NT2/D1 (cell line): ENCODE measurements around the gene MAP7.

Experiments used
- DNase-seq: peaks from one replicate; pipeline ENCODE4 v3.0.0-alpha.2; 2011; ENCODE audit warnings: low read depth, low spot score
- H3K27me3 ChIP-seq: 2 replicates; pipeline ENCODE4 v1.6.0; 2011; ENCODE audit warnings: mild to moderate bottlenecking; ENCODE audit not compliant: insufficient read length, insufficient read depth
- H3K36me3 ChIP-seq: 2 replicates; pipeline ENCODE4 v1.6.1; 2011; ENCODE audit warnings: mild to moderate bottlenecking, low read length, mixed read lengths; ENCODE audit not compliant: insufficient read depth, insufficient read length
- H3K4me1 ChIP-seq: 2 replicates; pipeline ENCODE4 v1.5.1; 2011; ENCODE audit not compliant: insufficient read depth, insufficient read length
- H3K4me3 ChIP-seq: 2 replicates; pipeline ENCODE4 v1.5.1; 2011; ENCODE audit warnings: low read depth; ENCODE audit not compliant: insufficient read length
- H3K9ac ChIP-seq: 2 replicates; pipeline ENCODE4 v1.6.0; 2011; ENCODE audit warnings: low read depth; ENCODE audit not compliant: insufficient read length
- H3K9me3 ChIP-seq: 2 replicates; pipeline ENCODE4 v1.5.1; 2011; ENCODE audit warnings: mild to moderate bottlenecking, low read length; ENCODE audit not compliant: insufficient read depth
- SUZ12 ChIP-seq: IDR thresholded peaks from 2 replicates; pipeline ENCODE4 v1.6.1; 2011; ENCODE audit not compliant: insufficient read length, insufficient read depth; ENCODE audit errors: extremely low read depth
- YY1 ChIP-seq: IDR thresholded peaks from 2 replicates; pipeline ENCODE4 v1.6.1; 2011; ENCODE audit not compliant: insufficient read length, insufficient read depth
- ZNF274 ChIP-seq: IDR thresholded peaks from 2 replicates; pipeline ENCODE4 v1.6.1; 2011; ENCODE audit warnings: mild to moderate bottlenecking, low read depth, low read length

MAP7 gene

DNA sequence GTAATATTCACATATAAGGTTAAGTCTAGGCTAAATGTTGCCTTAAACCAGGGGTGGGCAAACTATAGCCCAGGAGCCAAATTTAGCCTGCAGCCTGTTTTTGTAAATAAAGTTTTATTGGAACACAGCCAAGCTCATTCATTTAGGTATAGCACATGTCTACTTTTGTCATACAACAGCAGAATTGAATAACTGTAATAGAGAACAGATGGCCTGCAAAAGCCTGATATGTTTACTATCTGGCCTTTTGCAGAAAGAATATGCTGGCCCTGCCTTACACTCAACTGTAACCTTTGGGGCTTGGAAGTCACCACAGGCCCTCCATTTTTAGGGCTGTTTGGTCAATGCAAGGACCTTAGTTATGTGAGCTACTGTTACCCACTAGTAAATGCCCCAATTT is 242.9 kb downstream of the MAP7 start:
- H3K4me1 ChIP-seq = no peaks in the 10 kb centered on the region
- DNase-seq = no peak
- H3K4me3 ChIP-seq = no peak overlapping the region
- no peaks in the 10 kb centered on the region for H3K9me3 ChIP-seq
- TF ChIP-seq YY1 = no peak
- no peak for TF ChIP-seq SUZ12
- TF ChIP-seq ZNF274 = no peak
- H3K36me3 ChIP-seq = no peaks in the 10 kb centered on the region
- H3K9ac ChIP-seq = no peak overlapping the region
- H3K27me3 ChIP-seq = no peaks in the 10 kb centered on the region

DNA sequence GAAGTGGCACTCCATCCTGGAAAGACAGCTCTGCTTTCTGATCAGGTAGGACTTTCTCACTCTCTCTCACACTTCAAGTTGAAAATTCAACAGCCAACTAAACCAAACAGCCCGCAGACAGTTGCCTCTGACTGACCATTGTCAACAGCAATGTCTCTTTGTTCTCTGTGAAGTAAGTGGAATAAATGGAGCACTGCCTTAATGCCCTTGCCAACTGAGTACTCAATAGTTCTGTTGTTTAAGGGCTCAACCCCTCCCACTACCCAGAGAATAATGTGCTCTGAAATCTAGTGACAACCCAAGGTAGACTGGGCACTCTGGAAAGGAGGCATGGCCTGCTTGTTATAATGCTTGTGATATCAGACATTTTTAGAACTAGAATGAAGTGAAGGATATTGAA is 243.8 kb downstream of the MAP7 start:
- Histone ChIP-seq H3K9ac (no peak overlapping the region), H3K4me1 (no peaks in the 10 kb centered on the region), H3K9me3 (no peaks in the 10 kb centered on the region), H3K27me3 (no peaks in the 10 kb centered on the region), H3K4me3 (no peak overlapping the region), H3K36me3 (no peaks in the 10 kb centered on the region)
- TF ChIP-seq SUZ12 = no peak
- TF ChIP-seq ZNF274 = no peak
- TF ChIP-seq YY1 = no peak
- no peak for DNase-seq

DNA sequence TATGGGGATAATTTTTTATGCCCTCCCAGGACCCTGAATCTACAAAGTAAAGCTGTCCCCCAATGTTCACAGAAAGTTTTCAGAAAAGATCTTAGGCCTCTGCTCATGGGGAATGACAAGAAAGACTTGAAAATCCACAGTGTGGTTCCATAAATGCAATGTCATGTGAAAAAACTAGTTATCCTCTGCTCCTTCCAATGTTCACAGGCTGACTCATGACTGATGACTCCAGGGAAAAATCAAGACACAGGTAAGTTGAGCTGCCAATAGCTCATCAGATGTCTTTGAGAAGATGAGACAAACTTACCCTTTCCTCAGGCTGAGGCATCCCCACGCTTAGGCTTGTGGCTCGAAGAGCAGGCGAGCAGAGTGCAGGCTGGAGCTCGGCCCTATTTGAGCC is 245.8 kb downstream of the MAP7 start:
- no peak overlapping the region for H3K9ac ChIP-seq
- no peak overlapping the region for H3K4me3 ChIP-seq
- H3K36me3 ChIP-seq = no peaks in the 10 kb centered on the region
- H3K4me1 ChIP-seq = no peaks in the 10 kb centered on the region
- TF ChIP-seq ZNF274 = no peak
- TF ChIP-seq YY1 = no peak
- TF ChIP-seq SUZ12 = no peak
- H3K27me3 ChIP-seq = no peaks in the 10 kb centered on the region
- H3K9me3 ChIP-seq = no peaks in the 10 kb centered on the region
- DNase-seq = no peak

DNA sequence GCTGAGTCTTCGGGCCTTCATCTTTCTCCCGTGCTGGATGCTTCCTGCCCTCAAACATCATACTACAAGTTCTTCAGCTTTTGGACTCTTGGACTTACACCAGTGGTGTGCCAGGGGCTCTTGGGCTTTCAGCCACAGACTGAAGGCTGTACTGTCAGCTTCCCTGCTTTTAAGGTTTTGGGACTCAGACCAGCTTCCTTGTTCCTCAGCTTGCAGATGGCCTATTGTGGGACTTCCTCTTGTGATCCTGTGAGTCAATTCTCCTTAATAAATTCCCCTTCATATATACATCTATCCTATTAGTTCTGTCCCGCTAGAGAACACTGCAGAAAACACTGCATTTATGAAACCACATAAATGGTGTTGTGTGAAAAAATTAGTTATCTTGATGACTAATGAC is 246.7 kb downstream of the MAP7 start:
- no peaks in the 10 kb centered on the region for H3K27me3 ChIP-seq
- no peaks in the 10 kb centered on the region for H3K4me1 ChIP-seq
- H3K9ac ChIP-seq = no peak overlapping the region
- no peak for DNase-seq
- no peak overlapping the region for H3K4me3 ChIP-seq
- no peaks in the 10 kb centered on the region for H3K36me3 ChIP-seq
- TF ChIP-seq YY1 (no peak), ZNF274 (no peak), SUZ12 (no peak)
- H3K9me3 ChIP-seq = no peaks in the 10 kb centered on the region

DNA sequence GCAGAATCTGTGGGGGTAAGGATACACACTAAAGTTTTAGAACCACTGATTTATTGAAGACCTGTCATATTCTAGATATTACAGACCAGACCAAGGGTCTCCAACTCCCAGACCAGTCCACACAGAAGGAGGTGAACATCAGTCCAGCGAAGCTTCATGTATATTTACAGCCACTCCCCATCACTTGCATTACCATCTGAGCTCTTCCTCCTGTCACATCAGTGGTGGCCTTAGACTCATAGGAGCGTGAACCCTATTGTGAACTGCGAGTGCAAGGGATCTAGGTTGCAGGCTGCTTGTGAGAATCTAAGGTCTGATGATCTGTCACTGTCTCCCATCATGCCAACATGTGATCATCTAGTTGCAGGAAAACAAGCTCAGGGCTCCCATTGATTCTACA is 255.6 kb downstream of the MAP7 start:
- no peak overlapping the region for H3K4me3 ChIP-seq
- H3K27me3 ChIP-seq = no peaks in the 10 kb centered on the region
- H3K36me3 ChIP-seq = no peaks in the 10 kb centered on the region
- no peaks in the 10 kb centered on the region for H3K9me3 ChIP-seq
- TF ChIP-seq SUZ12 = no peak
- no peak for TF ChIP-seq YY1
- no peak for TF ChIP-seq ZNF274
- H3K4me1 ChIP-seq = no peaks in the 10 kb centered on the region
- no peak overlapping the region for H3K9ac ChIP-seq
- DNase-seq = no peak
